Measurements from ENCODE around the gene RNF222.
"Not testable (repeated sequence)": the region's sequence is repeated elsewhere in the genome, so short reads cannot be mapped to it uniquely, and the experiment has no call there.

Gene RNF222

GRCh38 chr17:8413938-8414337 lies 16.3 kb upstream of the RNF222 start:
- intact Hi-C loops (cut with DNase I), result loop anchor here (10.0 kb wide), 1 partner anchor 481 kb away; no protein-coding TSS in a partner anchor
- no peak for DNase-seq

- intact Hi-C loops (cut with DNase I), result loop anchor here (10.0 kb wide), 1 partner anchor 481 kb away; no protein-coding TSS in a partner anchor
- DNase-seq, result no peak
These were observed 15.7 kb upstream of the RNF222 start for GRCh38 chr17:8413328-8413727.

GRCh38 chr17:8412089-8412488 lies 14.5 kb upstream of the RNF222 start:
- intact Hi-C loops (cut with DNase I), result loop anchor here (10.0 kb wide), 1 partner anchor 483 kb away; no protein-coding TSS in a partner anchor
- DNase-seq, result no peak

- intact Hi-C loops (cut with DNase I), result loop anchor here (1.0 to 10.0 kb wide), 3 partner anchors 70 to 484 kb away; no protein-coding TSS in a partner anchor
- DNase-seq, result no peak
These were observed 13.2 kb upstream of the RNF222 start for GRCh38 chr17:8410883-8411238.

GRCh38 chr17:8409966-8410882 lies 12.6 kb upstream of the RNF222 start:
- peak; percentile 73 to 98 (median 92) for DNase-seq
- intact Hi-C loops (cut with DNase I), result loop anchor here (1.0 to 10.0 kb wide), 3 partner anchors 71 to 485 kb away; no protein-coding TSS in a partner anchor

GRCh38 chr17:8408371-8408770 lies 10.7 kb upstream of the RNF222 start:
- DNase-seq, result no peak
- intact Hi-C loops (cut with DNase I), result no loop called here

- DNase-seq, result no peak
- intact Hi-C loops (cut with DNase I), result no loop called here
These were observed 8.5 kb upstream of the RNF222 start for GRCh38 chr17:8406174-8406573.

- no peak for DNase-seq
- intact Hi-C loops (cut with DNase I), result no loop called here
These were observed 7.9 kb upstream of the RNF222 start for GRCh38 chr17:8405499-8406016.

- intact Hi-C loops (cut with DNase I), result no loop called here
- DNase-seq, result no peak
These were observed 5.4 kb upstream of the RNF222 start for GRCh38 chr17:8402921-8403536.

- intact Hi-C loops (cut with DNase I), result no loop called here
- no peak for DNase-seq
These were observed 3.5 kb upstream of the RNF222 start for GRCh38 chr17:8401107-8401506.

- DNase-seq, result no peak
- intact Hi-C loops (cut with DNase I), result no loop called here
These were observed 1.4 kb upstream of the RNF222 start for GRCh38 chr17:8398980-8399379.

GRCh38 chr17:8394497-8394896 lies 3.1 kb downstream of the RNF222 start:
- DNase-seq; intact Hi-C loops (cut with DNase I): not testable (repeated sequence)

GRCh38 chr17:8393470-8394231 lies 4.0 kb downstream of the RNF222 start:
- DNase-seq, result no peak
- intact Hi-C loops (cut with DNase I), result no loop called here

- DNase-seq, result no peak
- intact Hi-C loops (cut with DNase I), result no loop called here
These were observed 4.8 kb downstream of the RNF222 start for GRCh38 chr17:8392674-8393469.

- DNase-seq, result no peak
- intact Hi-C loops (cut with DNase I), result no loop called here
These were observed 5.4 kb downstream of the RNF222 start for GRCh38 chr17:8392274-8392673.

GRCh38 chr17:8391711-8392110 lies 5.9 kb downstream of the RNF222 start:
- DNase-seq, result no peak
- intact Hi-C loops (cut with DNase I), result no loop called here

GRCh38 chr17:8387914-8388651 lies 9.5 kb downstream of the RNF222 start:
- DNase-seq, result no peak
- intact Hi-C loops (cut with DNase I), result no loop called here

- DNase-seq, result no peak
- intact Hi-C loops (cut with DNase I), result no loop called here
These were observed 10.8 kb downstream of the RNF222 start for GRCh38 chr17:8386841-8387240.

GRCh38 chr17:8384801-8385378 lies 12.7 kb downstream of the RNF222 start:
- DNase-seq, result no peak
- intact Hi-C loops (cut with DNase I), result loop anchor here (5.0 kb wide), 1 partner anchor 52 kb away; the partner anchor contains the start of gene NDEL1
